Mucosa of descending colon (tissue), 3 donors: ENCODE data around the gene CTF1. TPM values are rescaled to one million over a fixed set of nuclear protein-coding genes. Genes with fewer than 3 reads are reported as not detected.
A peak's percentile ranks its signal among the peaks of the same experiment; 100 is the strongest.

Experiments
- ATAC-seq: fragments of 200-7000 bp; cut with Tn5 transposase; one replicate; pipeline ENCODE4 v1.9.1; 2020; ENCODE audit warnings: mild to moderate bottlenecking, moderate library complexity
- DNase-seq, 3 donors: peaks; one replicate each; pipeline ENCODE4 v3.0.0-alpha.2; 2020
- H3K36me3 ChIP-seq: fragments of 200-600 bp; one replicate; pipeline ENCODE4 v1.8.0; 2021; ENCODE audit warnings: low read depth, mild to moderate bottlenecking
- H3K4me1 ChIP-seq: fragments of 200-600 bp; one replicate; pipeline ENCODE4 v1.8.0; 2021; ENCODE audit warnings: low read depth, mild to moderate bottlenecking
- H3K4me3 ChIP-seq: fragments of 200-600 bp; one replicate; pipeline ENCODE4 v1.8.0; 2021; ENCODE audit warnings: mild to moderate bottlenecking
- H3K9me3 ChIP-seq: fragments of 200-600 bp; one replicate; pipeline ENCODE4 v1.8.0; 2021; ENCODE audit warnings: mild to moderate bottlenecking
- intact Hi-C, 2 donors: fragments of 100-400 bp; cut with DNase I in 1 of 2; cut with micrococcal nuclease in 1 of 2; formaldehyde crosslinking; loops; one replicate each; pipeline versions ENCODE4 v1.11.0 to v1.11.1; 2022; cut with DNase I, micrococcal nuclease
- total RNA-seq, 3 donors: library from RNA; stranded (reverse); fragmentation: NEBNext Ultra II Directional in 2 of 3; extraction: Animal tissue kit (Norgen Biotek cat#: 25700) in 2 of 3; gene quantifications; one replicate each; pipeline versions ENCODE4 v1.2.1 to v1.2.4, GENCODE V29; 2021 to 2023
- TF ChIP-seq, protein P1 (sequence below): fragments of 200-600 bp; IDR thresholded peaks from one replicate; pipeline ENCODE4 v1.8.0; 2022; ENCODE audit warnings: antibody characterized with exemption, mild to moderate bottlenecking
- donor health status: DM: no; HTN: no; CAD: no; lungs with moderate emphysema.
- donor health status: DM: no; HTN: no; CAD: no.
- donor health status: DM: no; HTN: yes; CAD: no.

The CTF1 gene
- total RNA-seq, 3 donors from 2014 or later, result 1.1 to 7.6 (median 1.5) TPM

GRCh38 chr16:30922960-30923535 is 26.6 kb downstream of the CTF1 start:
- TF ChIP-seq, protein P1, sequence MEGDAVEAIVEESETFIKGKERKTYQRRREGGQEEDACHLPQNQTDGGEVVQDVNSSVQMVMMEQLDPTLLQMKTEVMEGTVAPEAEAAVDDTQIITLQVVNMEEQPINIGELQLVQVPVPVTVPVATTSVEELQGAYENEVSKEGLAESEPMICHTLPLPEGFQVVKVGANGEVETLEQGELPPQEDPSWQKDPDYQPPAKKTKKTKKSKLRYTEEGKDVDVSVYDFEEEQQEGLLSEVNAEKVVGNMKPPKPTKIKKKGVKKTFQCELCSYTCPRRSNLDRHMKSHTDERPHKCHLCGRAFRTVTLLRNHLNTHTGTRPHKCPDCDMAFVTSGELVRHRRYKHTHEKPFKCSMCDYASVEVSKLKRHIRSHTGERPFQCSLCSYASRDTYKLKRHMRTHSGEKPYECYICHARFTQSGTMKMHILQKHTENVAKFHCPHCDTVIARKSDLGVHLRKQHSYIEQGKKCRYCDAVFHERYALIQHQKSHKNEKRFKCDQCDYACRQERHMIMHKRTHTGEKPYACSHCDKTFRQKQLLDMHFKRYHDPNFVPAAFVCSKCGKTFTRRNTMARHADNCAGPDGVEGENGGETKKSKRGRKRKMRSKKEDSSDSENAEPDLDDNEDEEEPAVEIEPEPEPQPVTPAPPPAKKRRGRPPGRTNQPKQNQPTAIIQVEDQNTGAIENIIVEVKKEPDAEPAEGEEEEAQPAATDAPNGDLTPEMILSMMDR, result no peak
- H3K36me3 ChIP-seq, result peaks cover 4% of the 10 kb centered on the region
- peaks cover 7% of the 10 kb centered on the region for H3K4me1 ChIP-seq
- intact Hi-C loops, result loop anchor here in 1 of 2 donors (5.0 kb wide), 1 partner anchor 81 kb away; no protein-coding TSS in a partner anchor
- DNase-seq, result peak; percentile 99 to 100 (median 100)
- no peaks in the 10 kb centered on the region for H3K9me3 ChIP-seq
- peak overlapping the region; percentile 32 for H3K4me3 ChIP-seq
- peak; percentile 80 for ATAC-seq

DNA sequence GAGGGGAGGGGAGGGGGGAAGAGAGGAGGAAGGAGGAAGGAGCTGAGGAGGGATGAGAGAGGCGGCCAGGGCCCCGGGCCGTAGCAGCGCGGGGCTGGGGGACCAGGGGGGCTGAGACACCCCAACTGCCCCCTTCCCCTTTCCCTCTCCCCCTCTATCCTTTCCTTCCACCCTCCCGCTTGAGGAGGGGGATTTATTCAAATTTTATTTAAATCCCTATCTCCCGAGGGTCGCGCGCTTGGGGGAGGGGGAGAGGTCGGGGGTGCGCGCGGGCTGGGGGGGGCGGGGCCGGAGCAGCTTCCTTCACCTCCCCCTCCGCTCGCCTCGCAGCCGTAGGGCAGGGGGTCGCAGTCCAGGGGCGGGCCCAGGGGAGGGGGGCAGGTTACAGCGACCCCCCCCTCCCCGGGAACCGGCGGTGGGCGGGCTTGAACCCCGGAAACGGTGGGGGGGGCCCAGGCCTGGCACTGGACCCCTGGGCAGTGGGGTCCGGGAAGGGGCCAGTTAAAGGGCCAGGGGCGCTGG is 27.2 kb downstream of the CTF1 start, which contains the start of gene FBXL19:
FBXL19 (plus strand) TSS at position 19 of the 522 bp plus-strand sequence. CDS start 2,183 bp downstream, outside the sequence.
- intact Hi-C loops, result loop anchor here in 1 of 2 donors (5.0 kb wide), 1 partner anchor 81 kb away; no protein-coding TSS in a partner anchor
- Histone ChIP-seq H3K4me1 (peaks cover 7% of the 10 kb centered on the region), H3K9me3 (no peaks in the 10 kb centered on the region), H3K4me3 (peak within 1 kb of the TSS; percentile 32), H3K36me3 (peaks cover 4% of the 10 kb centered on the region)
- ATAC-seq, result no peak
- TF ChIP-seq, protein P1, result no peak
- DNase-seq, result peak; percentile 63 to 81 (median 78)

DNA sequence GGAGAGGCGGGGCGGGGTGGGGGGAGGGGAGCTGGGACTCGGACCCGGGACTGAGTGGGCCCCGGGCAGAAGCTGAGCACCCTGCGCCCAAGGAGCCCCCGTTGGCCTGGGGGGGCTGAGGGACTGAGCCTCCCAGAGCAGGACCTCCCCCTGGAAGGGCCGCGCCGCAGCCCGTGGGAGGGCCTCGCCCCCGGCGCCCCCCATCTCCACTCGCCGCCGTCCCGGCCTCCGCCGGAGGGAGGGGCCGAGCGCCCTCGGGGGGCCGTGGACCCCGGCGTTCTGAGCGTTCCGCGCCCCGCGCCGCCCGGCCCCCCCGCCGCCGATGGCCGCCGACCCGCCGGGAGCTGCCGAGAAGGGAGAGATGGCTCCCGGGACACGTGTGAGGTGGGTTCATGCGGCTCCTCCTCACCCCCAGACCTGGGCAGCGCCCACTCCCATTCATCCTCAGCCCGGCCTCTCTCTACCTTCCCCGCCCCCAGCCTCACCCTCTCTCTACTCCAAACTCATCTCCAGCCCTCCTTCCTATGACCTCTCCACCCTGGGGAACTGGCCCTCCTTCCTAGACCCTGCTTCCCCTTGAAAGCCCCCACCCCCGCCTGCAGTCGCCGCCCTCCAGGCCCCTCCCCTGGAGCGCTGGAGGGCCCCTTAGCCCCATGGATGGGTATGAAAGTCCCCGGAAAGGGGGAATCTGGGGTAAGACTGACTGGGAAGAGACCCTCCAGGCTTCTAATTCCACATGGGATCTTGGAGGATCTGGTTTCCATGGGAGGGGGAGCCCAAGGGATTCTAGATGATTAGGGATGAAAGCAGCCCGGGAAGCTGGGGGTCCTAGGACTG is 27.9 kb downstream of the CTF1 start:
- Histone ChIP-seq H3K36me3 (peaks cover 4% of the 10 kb centered on the region), H3K9me3 (no peaks in the 10 kb centered on the region), H3K4me1 (peaks cover 7% of the 10 kb centered on the region), H3K4me3 (peak overlapping the region; percentile 32)
- DNase-seq (peak; percentile 43 to 73 (median 71)), ATAC-seq (no peak)
- intact Hi-C loops, result loop anchor here in 1 of 2 donors (5.0 kb wide), 1 partner anchor 82 kb away; no protein-coding TSS in a partner anchor
- TF ChIP-seq, protein P1, result no peak

DNA sequence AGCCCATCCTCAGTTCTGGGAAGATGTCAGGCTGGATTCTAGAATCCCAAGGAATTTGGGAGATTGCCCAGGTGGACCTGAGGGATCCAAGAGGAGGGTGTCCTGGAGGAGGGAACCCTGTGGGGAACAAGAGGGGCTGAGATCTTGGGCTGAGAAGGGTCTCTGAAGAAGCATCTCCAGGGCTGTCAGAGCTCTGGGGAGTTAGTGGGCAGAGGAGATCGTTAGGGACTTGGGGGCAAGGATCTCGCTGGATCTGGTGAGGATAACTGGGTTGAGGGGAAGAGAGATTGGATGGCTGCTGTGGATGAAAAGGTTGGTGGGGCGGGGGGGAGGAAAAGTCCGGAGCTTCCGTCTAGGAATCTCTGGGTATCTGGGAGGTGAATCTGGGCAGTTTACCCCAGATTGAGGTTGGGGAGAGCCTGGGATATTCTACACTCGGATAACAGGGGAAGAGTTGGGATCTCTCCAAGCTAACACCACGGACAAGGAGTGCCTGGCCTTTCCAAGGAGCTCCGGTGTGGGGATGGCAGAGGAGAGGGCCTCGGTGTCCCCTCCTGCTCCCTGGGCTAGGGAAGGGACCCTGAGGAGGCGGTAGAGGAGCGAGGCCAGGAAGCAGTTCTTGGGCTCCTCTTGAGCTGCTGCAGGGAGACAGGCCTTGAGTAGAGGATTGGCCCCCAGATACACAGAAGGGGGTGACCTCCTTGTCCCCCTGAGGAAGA is 28.7 kb downstream of the CTF1 start:
- H3K36me3 ChIP-seq, result peaks cover 4% of the 10 kb centered on the region
- no peak overlapping the region for H3K4me3 ChIP-seq
- DNase-seq (no peak), ATAC-seq (no peak)
- TF ChIP-seq, protein P1, result no peak
- H3K4me1 ChIP-seq, result peaks cover 7% of the 10 kb centered on the region
- H3K9me3 ChIP-seq, result no peaks in the 10 kb centered on the region
- intact Hi-C loops, result loop anchor here in 1 of 2 donors (5.0 kb wide), 1 partner anchor 83 kb away; no protein-coding TSS in a partner anchor

DNA sequence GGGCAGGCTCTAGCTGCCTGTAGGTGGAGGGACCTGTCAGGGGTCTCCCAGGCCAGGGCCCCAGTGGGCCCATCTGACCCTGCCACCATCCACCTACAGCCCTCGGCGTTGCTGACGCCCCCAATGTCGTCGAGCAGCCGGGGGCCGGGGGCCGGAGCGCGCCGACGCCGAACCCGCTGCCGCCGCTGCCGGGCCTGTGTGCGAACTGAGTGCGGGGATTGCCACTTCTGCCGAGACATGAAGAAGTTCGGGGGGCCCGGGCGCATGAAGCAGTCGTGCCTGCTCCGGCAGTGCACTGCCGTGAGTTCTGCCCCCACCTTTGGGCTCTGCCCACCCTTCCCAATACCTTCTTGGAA is 29.2 kb downstream of the CTF1 start:
- ATAC-seq, result no peak
- no peak for DNase-seq
- intact Hi-C loops, result no loop called here
- Histone ChIP-seq H3K4me3 (no peak overlapping the region), H3K4me1 (peaks cover 7% of the 10 kb centered on the region), H3K36me3 (peaks cover 4% of the 10 kb centered on the region), H3K9me3 (no peaks in the 10 kb centered on the region)
- TF ChIP-seq, protein P1, result no peak
